ENCODE data around the gene CNNM1. TPM values are rescaled to one million over a fixed set of nuclear protein-coding genes. Genes with fewer than 3 reads are reported as not detected.

Gene CNNM1
- total RNA-seq, 2 experiments from 2014 or later: 1.4 to 1.5 TPM

DNA sequence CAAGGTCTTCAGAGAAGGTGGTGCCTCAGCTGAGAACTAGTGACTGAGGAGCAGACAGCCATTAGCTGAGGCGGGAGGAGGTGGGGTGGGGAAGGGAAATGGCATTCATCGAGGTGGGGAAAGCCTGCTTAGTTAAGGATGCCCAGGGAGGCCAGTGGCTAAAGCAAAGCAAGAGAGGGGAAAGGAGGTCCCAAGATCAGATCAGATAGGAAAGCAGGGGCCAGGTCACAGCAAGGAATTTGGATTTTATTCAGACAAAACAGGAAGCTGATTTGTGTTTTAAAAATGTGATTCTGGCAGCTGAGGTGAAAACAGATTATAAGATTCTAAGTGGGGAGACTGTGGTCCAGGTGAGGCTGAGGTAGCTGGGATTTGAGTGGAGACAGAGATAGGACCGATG is 45.8 kb downstream of the CNNM1 start:
- CTCF ChIA-PET: no interaction called here
- Mint-ChIP-seq H3K27ac (no peak overlapping the region), H3K9me3 (ENCODE audit: low read depth) (no peaks in the 10 kb centered on the region), H3K36me3 (ENCODE audit: low read depth) (no peaks in the 10 kb centered on the region), H3K4me3 (no peak overlapping the region), H3K27me3 (peaks cover 34% of the 10 kb centered on the region), H3K4me1 (peaks cover 7% of the 10 kb centered on the region)
- ATAC-seq (no peak), DNase-seq (no peak)
- POLR2A ChIA-PET: no interaction called here
- intact Hi-C loops (cut with DNase I, micrococcal nuclease): no loop called here

DNA sequence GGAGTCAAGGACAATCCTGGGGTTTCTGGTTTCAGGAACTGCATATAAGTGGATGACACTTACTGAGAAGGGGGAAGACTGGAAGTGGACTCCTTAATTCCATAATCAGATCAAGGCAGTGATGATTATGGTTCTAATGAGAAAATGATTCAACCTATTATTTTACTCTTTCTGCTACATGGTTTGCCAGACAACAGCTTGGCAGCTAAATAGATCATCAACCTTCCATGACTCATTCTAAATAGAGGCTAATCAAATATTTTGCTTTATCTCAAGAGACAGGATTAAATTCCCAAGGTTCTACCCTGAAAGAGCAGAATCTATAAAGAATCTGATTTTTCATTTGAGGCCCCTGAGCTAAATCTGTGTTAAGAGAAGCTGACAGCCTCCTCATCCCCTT is 46.3 kb downstream of the CNNM1 start:
- H3K4me1 Mint-ChIP-seq: peaks cover 7% of the 10 kb centered on the region
- ChIA-PET POLR2A (no interaction called here), CTCF (no interaction called here)
- no peaks in the 10 kb centered on the region for H3K36me3 Mint-ChIP-seq (ENCODE audit: low read depth)
- DNase-seq: no peak
- H3K27ac Mint-ChIP-seq: no peak overlapping the region
- ATAC-seq: no peak
- H3K27me3 Mint-ChIP-seq: peaks cover 31% of the 10 kb centered on the region
- H3K4me3 Mint-ChIP-seq: no peak overlapping the region
- H3K9me3 Mint-ChIP-seq (ENCODE audit: low read depth): no peaks in the 10 kb centered on the region
- intact Hi-C loops (cut with DNase I, micrococcal nuclease): no loop called here

DNA sequence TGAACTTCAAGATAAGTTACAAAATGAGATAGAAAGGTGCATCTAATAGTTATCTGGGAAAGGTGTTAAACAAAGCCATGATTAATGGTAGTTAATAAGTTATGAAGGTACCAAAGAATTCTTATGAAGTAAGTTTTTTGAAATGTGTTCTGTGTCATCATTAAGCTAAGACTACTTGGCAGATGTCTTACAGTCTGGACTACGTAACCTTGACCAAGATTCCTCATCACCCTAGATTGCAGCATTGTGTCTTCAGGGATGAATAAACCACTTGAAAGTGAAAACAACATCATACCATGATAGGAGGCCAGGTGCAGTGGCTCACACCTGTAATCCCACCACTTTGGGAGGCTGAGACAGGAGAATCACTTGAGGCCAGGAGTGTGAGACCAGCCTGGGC is 53.0 kb downstream of the CNNM1 start:
- Mint-ChIP-seq H3K9me3 (ENCODE audit: low read depth) (no peaks in the 10 kb centered on the region), H3K27me3 (no peaks in the 10 kb centered on the region), H3K4me1 (no peaks in the 10 kb centered on the region), H3K27ac (no peak overlapping the region), H3K4me3 (no peak overlapping the region), H3K36me3 (ENCODE audit: low read depth) (no peaks in the 10 kb centered on the region)
- ChIA-PET CTCF (no interaction called here), POLR2A (no interaction called here)
- no peak for ATAC-seq
- intact Hi-C loops (cut with DNase I, micrococcal nuclease): no loop called here
- DNase-seq: no peak

DNA sequence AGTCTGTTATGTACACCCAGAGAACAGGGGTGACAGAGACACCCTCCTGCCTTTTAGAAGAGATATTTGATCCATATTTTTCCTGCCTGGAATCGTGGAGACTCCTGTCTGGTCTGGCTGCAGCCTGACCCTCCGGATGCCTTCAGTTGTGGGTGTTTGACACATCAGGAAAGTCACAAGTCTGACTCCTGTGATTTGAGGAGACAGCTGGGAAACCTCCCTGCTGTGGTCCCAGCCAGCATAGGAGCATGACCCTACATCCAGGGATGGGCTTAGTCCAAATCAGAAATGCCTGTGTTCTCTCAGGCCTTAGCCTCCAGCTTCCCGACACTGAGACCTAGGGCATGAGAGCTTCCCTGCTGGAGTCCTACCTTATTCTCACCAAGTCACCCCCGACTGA is 57.9 kb downstream of the CNNM1 start:
- intact Hi-C loops (cut with DNase I, micrococcal nuclease): no loop called here
- DNase-seq: no peak
- no peak overlapping the region for H3K27ac Mint-ChIP-seq
- no peaks in the 10 kb centered on the region for H3K36me3 Mint-ChIP-seq (ENCODE audit: low read depth)
- peaks cover 2% of the 10 kb centered on the region for H3K27me3 Mint-ChIP-seq
- no peak for ATAC-seq
- POLR2A ChIA-PET: no interaction called here
- no peaks in the 10 kb centered on the region for H3K4me1 Mint-ChIP-seq
- no peaks in the 10 kb centered on the region for H3K9me3 Mint-ChIP-seq (ENCODE audit: low read depth)
- no peak overlapping the region for H3K4me3 Mint-ChIP-seq
- CTCF ChIA-PET: interaction anchor here (0.7 to 1.4 kb wide), 2 partner anchors 49 to 226 kb away, joined by 3 to 5 read pairs; no protein-coding TSS in a partner anchor

DNA sequence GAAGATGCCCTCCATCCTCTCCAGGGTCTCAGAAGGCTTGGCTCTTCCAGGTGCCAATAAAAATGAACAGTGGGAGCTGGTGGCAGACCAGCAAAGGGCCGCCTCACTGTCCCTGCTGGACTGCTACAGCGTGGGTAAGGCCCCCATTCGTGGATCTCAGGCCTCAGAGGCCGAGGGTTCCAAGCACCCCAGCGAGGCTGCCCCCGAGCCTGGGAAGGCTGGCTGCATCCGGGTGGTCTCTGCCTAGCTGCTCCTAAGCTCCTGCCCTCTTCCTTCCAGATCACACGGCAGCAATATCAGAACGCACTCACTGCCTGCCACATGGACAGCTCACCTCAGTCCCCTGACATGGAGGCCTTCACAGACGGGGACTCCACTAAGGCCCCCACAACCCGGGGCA is 58.4 kb downstream of the CNNM1 start:
- peaks cover 2% of the 10 kb centered on the region for H3K27me3 Mint-ChIP-seq
- H3K4me1 Mint-ChIP-seq: peaks cover 2% of the 10 kb centered on the region
- no peaks in the 10 kb centered on the region for H3K9me3 Mint-ChIP-seq (ENCODE audit: low read depth)
- ChIA-PET POLR2A (no interaction called here), CTCF (interaction anchor here (0.5 to 1.4 kb wide), 3 partner anchors 49 to 295 kb away, joined by 3 to 5 read pairs (median 3); no protein-coding TSS in a partner anchor)
- H3K36me3 Mint-ChIP-seq (ENCODE audit: low read depth): no peaks in the 10 kb centered on the region
- no peak overlapping the region for H3K27ac Mint-ChIP-seq
- intact Hi-C loops (cut with DNase I, micrococcal nuclease): no loop called here
- ATAC-seq (no peak), DNase-seq (no peak)
- no peak overlapping the region for H3K4me3 Mint-ChIP-seq

DNA sequence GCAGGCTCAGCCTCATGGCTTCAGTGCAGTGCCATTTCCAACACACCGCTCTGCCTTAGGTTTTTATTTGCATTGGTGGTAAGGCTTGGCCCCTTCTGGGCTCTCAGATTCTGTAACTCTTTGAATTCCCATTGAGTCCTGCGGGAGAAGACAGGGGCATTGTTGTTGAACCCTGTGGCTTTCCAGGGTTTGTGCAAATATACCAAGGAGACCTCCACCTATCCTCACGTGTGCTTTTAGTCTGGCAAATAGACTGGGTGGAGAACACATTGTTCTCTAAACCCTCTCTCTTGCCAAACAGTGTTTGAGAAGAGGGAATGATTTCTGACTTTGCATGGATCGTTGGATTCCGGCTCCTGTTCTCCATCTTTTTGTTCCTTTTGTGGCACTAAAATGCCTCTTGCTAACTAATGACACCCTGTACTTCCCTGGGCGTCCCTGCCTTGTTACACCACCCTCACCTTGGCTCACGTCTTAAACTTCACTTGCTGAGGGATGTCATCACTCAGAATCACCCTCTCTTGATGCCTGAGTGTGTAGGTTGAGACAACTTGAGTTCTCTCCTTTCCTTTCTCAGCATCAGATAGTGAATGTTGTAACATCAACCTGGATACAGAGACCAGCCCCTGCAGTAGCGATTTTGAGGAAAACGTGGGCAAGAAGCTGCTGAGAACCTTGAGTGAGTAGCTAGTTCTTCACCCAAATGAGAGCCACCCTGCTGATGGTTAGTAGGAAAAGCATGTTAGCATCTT is 60.7 kb downstream of the CNNM1 start:
- Mint-ChIP-seq H3K27me3 (peaks cover 2% of the 10 kb centered on the region), H3K4me1 (peaks cover 5% of the 10 kb centered on the region), H3K4me3 (no peak overlapping the region), H3K9me3 (ENCODE audit: low read depth) (no peaks in the 10 kb centered on the region), H3K27ac (no peak overlapping the region), H3K36me3 (ENCODE audit: low read depth) (no peaks in the 10 kb centered on the region)
- ATAC-seq (no peak), DNase-seq (no peak)
- ChIA-PET CTCF (no interaction called here), POLR2A (no interaction called here)
- intact Hi-C loops (cut with DNase I, micrococcal nuclease): no loop called here

DNA sequence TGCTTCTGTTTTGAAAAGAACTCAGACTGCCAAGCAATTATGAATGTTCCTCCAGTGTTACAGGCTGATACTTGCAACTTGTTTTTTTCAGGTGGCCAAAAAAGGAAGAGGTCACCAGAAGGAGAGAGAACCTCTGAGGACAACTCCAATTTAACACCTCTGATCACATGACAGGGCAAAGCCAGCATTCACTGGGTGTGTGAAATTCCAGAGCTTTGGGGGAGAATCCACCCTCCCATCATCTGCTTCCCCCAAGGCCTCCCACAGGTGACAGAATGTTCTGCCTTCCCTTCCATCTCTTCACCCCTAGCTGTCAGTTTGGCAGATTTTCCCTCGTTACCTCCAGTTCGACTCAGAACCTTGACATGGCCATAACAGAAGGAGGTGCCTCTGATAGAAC is 62.2 kb downstream of the CNNM1 start:
- intact Hi-C loops (cut with DNase I, micrococcal nuclease): no loop called here
- ChIA-PET CTCF (interaction anchor here (0.6 to 1.6 kb wide), 8 partner anchors 13 to 814 kb away, joined by 3 to 6 read pairs (median 4); no protein-coding TSS in a partner anchor), POLR2A (no interaction called here)
- H3K27ac Mint-ChIP-seq: no peak overlapping the region
- ATAC-seq (no peak), DNase-seq (no peak)
- peaks cover 2% of the 10 kb centered on the region for H3K27me3 Mint-ChIP-seq
- H3K4me1 Mint-ChIP-seq: peaks cover 8% of the 10 kb centered on the region
- H3K9me3 Mint-ChIP-seq (ENCODE audit: low read depth): no peaks in the 10 kb centered on the region
- peaks cover 3% of the 10 kb centered on the region for H3K36me3 Mint-ChIP-seq (ENCODE audit: low read depth)
- no peak overlapping the region for H3K4me3 Mint-ChIP-seq

DNA sequence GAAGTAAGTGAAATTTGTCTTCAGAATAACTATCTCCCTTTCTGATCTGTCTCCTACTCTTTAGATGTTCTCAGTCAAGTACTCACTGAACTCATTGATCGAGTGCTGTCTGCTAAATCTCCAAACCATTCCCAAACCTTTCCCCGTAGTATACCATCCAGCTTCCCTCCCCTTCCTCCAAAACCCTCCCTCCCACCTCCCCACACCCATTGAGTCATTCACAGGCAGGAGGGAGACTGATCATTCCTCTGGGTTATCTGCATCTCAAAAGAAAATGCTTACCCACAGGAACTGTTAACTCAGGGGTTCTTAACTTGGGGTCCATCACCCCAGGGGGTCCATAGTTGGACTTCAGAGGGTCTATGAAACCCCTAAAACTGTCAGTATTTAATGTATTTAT is 63.9 kb downstream of the CNNM1 start:
- ChIA-PET CTCF (interaction anchor here (0.8 to 1.3 kb wide), 4 partner anchors 8 to 368 kb away, joined by 3 to 8 read pairs (median 6); no protein-coding TSS in a partner anchor), POLR2A (no interaction called here)
- H3K4me3 Mint-ChIP-seq: no peak overlapping the region
- DNase-seq: no peak
- peaks cover 14% of the 10 kb centered on the region for H3K36me3 Mint-ChIP-seq (ENCODE audit: low read depth)
- peaks cover 8% of the 10 kb centered on the region for H3K4me1 Mint-ChIP-seq
- intact Hi-C loops (cut with DNase I, micrococcal nuclease): loop anchor here (2.0 kb wide), 3 partner anchors 38 to 220 kb away; partner anchors contain the start of gene GOT1 (in 1 of the 2)
- peaks cover 2% of the 10 kb centered on the region for H3K27me3 Mint-ChIP-seq
- ATAC-seq: no peak
- no peak overlapping the region for H3K27ac Mint-ChIP-seq
- H3K9me3 Mint-ChIP-seq (ENCODE audit: low read depth): no peaks in the 10 kb centered on the region

DNA sequence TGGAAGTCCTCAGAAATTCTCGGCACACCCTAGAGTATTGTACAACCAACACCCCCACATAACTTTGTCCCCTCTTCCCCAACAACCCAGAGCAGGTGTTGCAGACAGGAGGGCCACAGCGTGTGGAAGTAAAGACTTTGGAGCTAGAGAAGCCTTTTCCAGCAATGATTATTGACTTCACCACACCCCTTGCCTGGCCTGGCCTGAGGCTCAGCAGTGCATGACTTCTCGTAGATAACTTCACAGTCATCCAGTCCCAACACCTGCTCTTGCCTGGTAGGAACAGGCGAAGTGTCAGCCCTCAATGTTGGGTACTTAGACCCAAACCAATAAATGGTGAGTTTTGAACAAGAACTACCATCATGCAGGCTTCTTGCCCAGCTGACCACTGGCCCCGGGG is 64.5 kb downstream of the CNNM1 start:
- no peak for DNase-seq
- no peak for ATAC-seq
- Mint-ChIP-seq H3K4me3 (no peak overlapping the region), H3K27ac (no peak overlapping the region), H3K9me3 (ENCODE audit: low read depth) (no peaks in the 10 kb centered on the region), H3K4me1 (peaks cover 8% of the 10 kb centered on the region), H3K36me3 (ENCODE audit: low read depth) (peaks cover 14% of the 10 kb centered on the region), H3K27me3 (peaks cover 2% of the 10 kb centered on the region)
- intact Hi-C loops (cut with DNase I, micrococcal nuclease): loop anchor here (2.0 kb wide), 3 partner anchors 37 to 219 kb away; partner anchors contain the start of gene GOT1 (in 1 of the 2)
- ChIA-PET CTCF (interaction anchor here (1.0 to 1.2 kb wide), 2 partner anchors 42 to 217 kb away, joined by 3 to 7 read pairs; no protein-coding TSS in a partner anchor), POLR2A (no interaction called here)

DNA sequence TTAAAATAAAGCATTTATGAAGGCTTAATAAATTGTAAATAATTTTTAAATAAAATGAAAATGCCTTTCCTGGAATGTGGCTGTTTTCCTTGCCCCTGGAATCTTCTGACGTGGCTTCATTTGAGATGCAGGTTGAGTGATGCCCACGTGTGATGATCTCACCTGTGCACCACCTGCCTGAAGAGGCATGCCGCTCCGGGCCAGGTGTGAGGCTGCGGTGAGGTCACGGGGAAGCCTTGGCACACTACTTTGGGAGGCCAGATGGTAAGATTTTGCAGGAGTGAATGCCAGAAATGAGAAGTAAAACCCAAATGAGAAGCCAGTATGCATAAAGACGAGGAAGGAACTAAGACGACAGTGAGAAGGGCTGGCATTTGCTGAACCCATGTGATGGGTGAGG is 65.1 kb downstream of the CNNM1 start:
- Mint-ChIP-seq H3K27ac (no peak overlapping the region), H3K36me3 (ENCODE audit: low read depth) (peaks cover 16% of the 10 kb centered on the region), H3K9me3 (ENCODE audit: low read depth) (no peaks in the 10 kb centered on the region), H3K4me3 (no peak overlapping the region), H3K27me3 (peaks cover 2% of the 10 kb centered on the region), H3K4me1 (peaks cover 8% of the 10 kb centered on the region)
- no peak for ATAC-seq
- intact Hi-C loops (cut with DNase I, micrococcal nuclease): no loop called here
- CTCF ChIA-PET: no interaction called here
- no peak for DNase-seq
- POLR2A ChIA-PET: no interaction called here

DNA sequence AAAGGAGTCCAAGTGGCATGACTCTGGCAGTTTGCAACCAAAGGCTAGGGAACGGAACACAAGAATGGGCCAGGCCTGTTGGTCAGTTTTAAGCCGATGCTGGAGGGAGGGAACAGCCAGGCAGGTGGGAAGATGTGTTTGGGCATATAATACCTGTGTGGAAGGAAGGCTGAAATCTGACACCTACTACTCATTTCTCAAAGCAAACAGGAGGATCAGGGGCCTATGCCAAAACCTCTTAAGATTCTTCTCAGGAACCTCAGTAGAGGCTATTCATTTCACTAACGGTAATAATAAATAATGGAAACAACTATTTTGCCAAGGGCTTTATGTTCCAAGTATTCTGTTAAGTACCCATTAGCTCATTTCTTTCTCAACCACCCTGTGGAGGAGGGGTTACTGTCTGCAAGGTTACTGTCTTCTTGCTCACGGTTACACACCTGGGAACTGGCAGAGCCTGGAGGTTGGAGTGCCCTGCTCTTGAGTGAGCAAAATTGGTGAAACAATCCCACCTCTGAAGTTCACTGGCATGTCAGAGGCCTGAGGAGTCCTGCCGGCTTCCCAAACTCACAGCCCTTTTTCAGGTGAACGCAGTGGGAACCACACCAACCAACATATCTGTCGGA is 65.7 kb downstream of the CNNM1 start:
- DNase-seq (no peak), ATAC-seq (no peak)
- H3K27ac Mint-ChIP-seq: no peak overlapping the region
- intact Hi-C loops (cut with DNase I, micrococcal nuclease): no loop called here
- peaks cover 16% of the 10 kb centered on the region for H3K36me3 Mint-ChIP-seq (ENCODE audit: low read depth)
- ChIA-PET POLR2A (no interaction called here), CTCF (interaction anchor here (0.5 kb wide), 1 partner anchor 28 kb away, joined by 3 read pairs; no protein-coding TSS in a partner anchor)
- no peak overlapping the region for H3K4me3 Mint-ChIP-seq
- peaks cover 2% of the 10 kb centered on the region for H3K27me3 Mint-ChIP-seq
- H3K9me3 Mint-ChIP-seq (ENCODE audit: low read depth): no peaks in the 10 kb centered on the region
- H3K4me1 Mint-ChIP-seq: peaks cover 8% of the 10 kb centered on the region
